ENCODE measurements around the gene BMPR1A. TPM values are rescaled to one million over a fixed set of nuclear protein-coding genes. Genes with fewer than 3 reads are reported as not detected.

Gene BMPR1A
- total RNA-seq, 1 experiment from 2014 or later: 35.1 TPM

GRCh38 chr10:86813101-86813500 lies 56.7 kb downstream of the BMPR1A start:
- no peaks in the 10 kb centered on the region; the same call in none of the 2 replicates for H3K36me3 ChIP-seq
- H3K27me3 ChIP-seq: no peaks in the 10 kb centered on the region
- no peak overlapping the region for H3K4me3 ChIP-seq
- DNase-seq: no peak
- H3K9me3 ChIP-seq: no peaks in the 10 kb centered on the region

- no peaks in the 10 kb centered on the region; the same call in 1 of the 2 replicates for H3K36me3 ChIP-seq
- no peak for DNase-seq
- H3K4me3 ChIP-seq: no peak overlapping the region
- no peaks in the 10 kb centered on the region for H3K27me3 ChIP-seq
- no peaks in the 10 kb centered on the region for H3K9me3 ChIP-seq
Measured at GRCh38 chr10:86813982-86814381, 57.6 kb downstream of the BMPR1A start.

- Histone ChIP-seq H3K9me3 (no peaks in the 10 kb centered on the region), H3K4me3 (no peak overlapping the region), H3K36me3 (no peaks in the 10 kb centered on the region; the same call in 1 of the 2 replicates), H3K27me3 (no peaks in the 10 kb centered on the region)
- DNase-seq: no peak
Measured at GRCh38 chr10:86815035-86815617, 58.7 kb downstream of the BMPR1A start.

- no peaks in the 10 kb centered on the region for H3K9me3 ChIP-seq
- H3K36me3 ChIP-seq: no peaks in the 10 kb centered on the region; the same call in none of the 2 replicates
- no peak for DNase-seq
- no peaks in the 10 kb centered on the region for H3K27me3 ChIP-seq
- no peak overlapping the region for H3K4me3 ChIP-seq
Measured at GRCh38 chr10:86815640-86816039, 59.2 kb downstream of the BMPR1A start.

GRCh38 chr10:86817246-86817645 lies 60.8 kb downstream of the BMPR1A start:
- no peak for DNase-seq
- peaks cover 2% of the 10 kb centered on the region; the same call in 1 of the 2 replicates for H3K36me3 ChIP-seq
- H3K9me3 ChIP-seq: no peaks in the 10 kb centered on the region
- no peak overlapping the region for H3K4me3 ChIP-seq
- no peaks in the 10 kb centered on the region for H3K27me3 ChIP-seq

GRCh38 chr10:86819567-86819966 lies 63.1 kb downstream of the BMPR1A start:
- no peak for DNase-seq

GRCh38 chr10:86820509-86820908 lies 64.1 kb downstream of the BMPR1A start:
- DNase-seq: no peak

More at GRCh38 chr10:86819567-86819966, 63.1 kb downstream of the BMPR1A start:
- H3K36me3 ChIP-seq: peaks cover 2% of the 10 kb centered on the region
- H3K9me3 ChIP-seq: no peaks in the 10 kb centered on the region
- no peak overlapping the region for H3K4me3 ChIP-seq
- no peaks in the 10 kb centered on the region for H3K27me3 ChIP-seq

GRCh38 chr10:86821388-86821999 lies 65.1 kb downstream of the BMPR1A start:
- H3K36me3 ChIP-seq: peaks cover 2% of the 10 kb centered on the region
- no peak for DNase-seq
- H3K4me3 ChIP-seq: no peak overlapping the region
- H3K27me3 ChIP-seq: no peaks in the 10 kb centered on the region
- H3K9me3 ChIP-seq: no peaks in the 10 kb centered on the region

More at GRCh38 chr10:86820509-86820908, 64.1 kb downstream of the BMPR1A start:
- peaks cover 2% of the 10 kb centered on the region for H3K36me3 ChIP-seq
- no peak overlapping the region for H3K4me3 ChIP-seq
- H3K27me3 ChIP-seq: no peaks in the 10 kb centered on the region
- no peaks in the 10 kb centered on the region for H3K9me3 ChIP-seq

GRCh38 chr10:86823565-86823964 lies 67.1 kb downstream of the BMPR1A start:
- no peaks in the 10 kb centered on the region for H3K9me3 ChIP-seq
- H3K36me3 ChIP-seq: peaks cover 2% of the 10 kb centered on the region
- no peak for DNase-seq
- no peaks in the 10 kb centered on the region for H3K27me3 ChIP-seq
- no peak overlapping the region for H3K4me3 ChIP-seq

- H3K4me3 ChIP-seq: no peak overlapping the region
- DNase-seq: no peak
- H3K36me3 ChIP-seq: peaks cover 2% of the 10 kb centered on the region
- H3K27me3 ChIP-seq: no peaks in the 10 kb centered on the region
- no peaks in the 10 kb centered on the region for H3K9me3 ChIP-seq
Measured at GRCh38 chr10:86824151-86824550, 67.7 kb downstream of the BMPR1A start.

- H3K4me3 ChIP-seq: no peak overlapping the region
- H3K9me3 ChIP-seq: no peaks in the 10 kb centered on the region
- H3K36me3 ChIP-seq: peaks cover 2% of the 10 kb centered on the region
- no peak for DNase-seq
- no peaks in the 10 kb centered on the region for H3K27me3 ChIP-seq
Measured at GRCh38 chr10:86825366-86825765, 68.9 kb downstream of the BMPR1A start.

GRCh38 chr10:86827639-86828038 lies 71.2 kb downstream of the BMPR1A start:
- Histone ChIP-seq H3K4me3 (no peak overlapping the region), H3K27me3 (no peaks in the 10 kb centered on the region), H3K9me3 (no peaks in the 10 kb centered on the region), H3K36me3 (no peaks in the 10 kb centered on the region; the same call in 1 of the 2 replicates)
- DNase-seq: no peak

GRCh38 chr10:86828145-86828544 lies 71.7 kb downstream of the BMPR1A start:
- Histone ChIP-seq H3K36me3 (no peaks in the 10 kb centered on the region; the same call in 1 of the 2 replicates), H3K9me3 (no peaks in the 10 kb centered on the region), H3K27me3 (no peaks in the 10 kb centered on the region), H3K4me3 (no peak overlapping the region)
- no peak for DNase-seq

GRCh38 chr10:86829472-86829871 lies 73.1 kb downstream of the BMPR1A start:
- no peak for DNase-seq
- H3K36me3 ChIP-seq: no peaks in the 10 kb centered on the region; the same call in 1 of the 2 replicates
- no peaks in the 10 kb centered on the region for H3K9me3 ChIP-seq
- H3K27me3 ChIP-seq: no peaks in the 10 kb centered on the region
- H3K4me3 ChIP-seq: no peak overlapping the region

GRCh38 chr10:86830043-86830591 lies 73.7 kb downstream of the BMPR1A start:
- Histone ChIP-seq H3K27me3 (no peaks in the 10 kb centered on the region), H3K9me3 (no peaks in the 10 kb centered on the region), H3K36me3 (no peaks in the 10 kb centered on the region; the same call in 1 of the 2 replicates), H3K4me3 (no peak overlapping the region)
- DNase-seq: no peak

- DNase-seq: no peak
- Histone ChIP-seq H3K36me3 (no peaks in the 10 kb centered on the region; the same call in 1 of the 2 replicates), H3K9me3 (no peaks in the 10 kb centered on the region), H3K4me3 (no peak overlapping the region), H3K27me3 (no peaks in the 10 kb centered on the region)
Measured at GRCh38 chr10:86833969-86834368, 77.5 kb downstream of the BMPR1A start.

GRCh38 chr10:86836044-86836443 lies 79.6 kb downstream of the BMPR1A start:
- Histone ChIP-seq H3K9me3 (no peaks in the 10 kb centered on the region), H3K36me3 (peaks cover 5% of the 10 kb centered on the region; the same call in 1 of the 2 replicates), H3K4me3 (no peak overlapping the region), H3K27me3 (no peaks in the 10 kb centered on the region)
- no peak for DNase-seq

GRCh38 chr10:86837663-86838062 lies 81.2 kb downstream of the BMPR1A start:
- H3K9me3 ChIP-seq: no peaks in the 10 kb centered on the region
- peaks cover 5% of the 10 kb centered on the region; the same call in 1 of the 2 replicates for H3K36me3 ChIP-seq
- no peak for DNase-seq
- no peak overlapping the region for H3K4me3 ChIP-seq
- no peaks in the 10 kb centered on the region for H3K27me3 ChIP-seq
